Measurements from ENCODE around the gene GNAQ. TPM values are rescaled to one million over a fixed set of nuclear protein-coding genes. Genes with fewer than 3 reads are reported as not detected.
A peak's percentile ranks its signal among the peaks of the same experiment; 100 is the strongest.

GNAQ gene
- total and polyA plus RNA-seq, 2 of the 13 experiments (the other 11 are each of a cell fraction or from before 2014, with no cell fraction given): 16.5 to 17.7 TPM

DNA sequence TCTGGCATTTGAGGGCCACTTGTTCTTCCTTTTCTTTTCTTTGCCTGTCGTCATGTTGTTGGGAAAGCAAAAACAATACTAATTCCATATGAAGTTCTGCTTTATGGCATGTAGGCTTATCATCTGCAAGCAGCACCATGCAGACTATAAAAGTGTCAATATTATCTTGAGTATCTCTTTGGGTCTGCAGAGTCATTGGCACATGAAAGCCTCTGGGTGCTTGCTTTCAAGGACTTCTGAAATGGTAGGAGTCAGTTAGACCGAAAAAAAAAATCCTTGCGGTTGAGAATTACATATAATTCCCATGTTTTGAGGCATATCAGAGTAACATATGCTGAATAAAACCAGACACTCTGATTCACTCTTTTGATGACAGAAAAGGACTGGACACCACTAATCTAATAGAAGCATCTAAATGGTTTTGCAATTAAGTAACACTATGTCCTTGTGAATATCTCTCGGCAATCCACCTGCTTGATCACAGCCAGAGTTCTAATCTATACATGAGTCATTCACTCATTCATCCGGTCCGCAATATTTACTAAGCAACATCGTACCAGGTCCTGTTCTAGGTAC, 44.4 kb downstream of the GNAQ start (continued):
- no peak for TF ChIP-seq POLR2G (IDR thresholded peaks at IDR 0.05; ENCODE audit: low read depth, low read length)
- no peak for TF ChIP-seq AGO1 (IDR thresholded peaks at IDR 0.05; ENCODE audit: low read depth, low read length, poor library complexity, severe bottlenecking)
- no peak for TF ChIP-seq RCOR2 (CRISPR knock-in tag; IDR thresholded peaks at IDR 0.05)
- TF ChIP-seq ZNF326 (CRISPR knock-in tag; IDR thresholded peaks at IDR 0.05; ENCODE audit: borderline replicate concordance): no peak
- TF ChIP-seq ZNF143 (CRISPR knock-in tag; IDR thresholded peaks at IDR 0.05): no peak
- no peak for TF ChIP-seq KDM4B (CRISPR knock-in tag; IDR thresholded peaks at IDR 0.05)
- TF ChIP-seq, protein P1, sequence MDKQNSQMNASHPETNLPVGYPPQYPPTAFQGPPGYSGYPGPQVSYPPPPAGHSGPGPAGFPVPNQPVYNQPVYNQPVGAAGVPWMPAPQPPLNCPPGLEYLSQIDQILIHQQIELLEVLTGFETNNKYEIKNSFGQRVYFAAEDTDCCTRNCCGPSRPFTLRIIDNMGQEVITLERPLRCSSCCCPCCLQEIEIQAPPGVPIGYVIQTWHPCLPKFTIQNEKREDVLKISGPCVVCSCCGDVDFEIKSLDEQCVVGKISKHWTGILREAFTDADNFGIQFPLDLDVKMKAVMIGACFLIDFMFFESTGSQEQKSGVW (CRISPR knock-in tag; IDR thresholded peaks at IDR 0.05; ENCODE audit: borderline replicate concordance): no peak
- TF ChIP-seq SP1 (IDR thresholded peaks at IDR 0.05): no peak
- no peak for TF ChIP-seq SP1 (CRISPR knock-in tag; IDR thresholded peaks at IDR 0.05)
- no peak for TF ChIP-seq NCOA5 (CRISPR knock-in tag; IDR thresholded peaks at IDR 0.05)
- TF ChIP-seq, protein P2, sequence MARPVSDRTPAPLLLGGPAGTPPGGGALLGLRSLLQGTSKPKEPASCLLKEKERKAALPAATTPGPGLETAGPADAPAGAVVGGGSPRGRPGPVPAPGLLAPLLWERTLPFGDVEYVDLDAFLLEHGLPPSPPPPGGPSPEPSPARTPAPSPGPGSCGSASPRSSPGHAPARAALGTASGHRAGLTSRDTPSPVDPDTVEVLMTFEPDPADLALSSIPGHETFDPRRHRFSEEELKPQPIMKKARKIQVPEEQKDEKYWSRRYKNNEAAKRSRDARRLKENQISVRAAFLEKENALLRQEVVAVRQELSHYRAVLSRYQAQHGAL (CRISPR knock-in tag; IDR thresholded peaks at IDR 0.05; ENCODE audit: not compliant biosample characterization): no peak

DNA sequence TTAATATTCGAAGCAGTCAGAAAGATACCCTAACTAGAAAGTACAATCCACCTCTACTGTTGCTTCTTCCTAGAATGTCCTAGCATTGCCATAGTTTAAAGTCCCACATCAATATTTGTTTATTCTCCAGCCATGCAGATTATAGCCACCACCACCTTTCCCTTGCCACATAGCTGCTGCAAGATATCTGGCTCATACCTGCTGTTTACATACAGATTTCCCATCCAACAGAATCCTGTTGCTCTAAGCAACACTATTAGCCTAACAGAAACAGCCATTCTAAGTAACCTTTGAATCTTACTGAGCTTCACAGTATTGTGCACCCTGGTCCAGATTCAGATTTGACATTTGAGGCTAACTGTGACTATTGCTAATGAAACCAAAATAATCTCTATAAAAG, 45.6 kb downstream of the GNAQ start:
- BruUV-seq (replicated peaks): no TSS peak
- H3K4me1 ChIP-seq (ENCODE audit: insufficient read depth, low read length): peaks cover 51% of the 10 kb centered on the region
- FAIRE-seq: peak; percentile 21
- peak overlapping the region; percentile 41 for H3K27ac ChIP-seq (ENCODE audit: extremely low read length, insufficient read depth, low read length)
- peaks cover 9% of the 10 kb centered on the region for H3K79me2 ChIP-seq (ENCODE audit: insufficient read depth, low read length)
- peak overlapping the region; percentile 14 for H3K4me2 ChIP-seq (ENCODE audit: low read depth, low read length)
- H2AFZ ChIP-seq (ENCODE audit: low read length): no peak overlapping the region
- POLR2A ChIA-PET: interaction anchor here (1.7 kb wide), 1 partner anchor 9 kb away, joined by 3 read pairs; no protein-coding TSS in a partner anchor
- intact Hi-C loops (cut with micrococcal nuclease; ENCODE audit: unreplicated experiment) (no loop called here), in situ Hi-C loops (cut with HindIII; ENCODE audit: extremely low pct_ligation_motif_present, low pct_unique_long_range_greater_than_20kb) (loop anchor here (5.0 kb wide), 1 partner anchor 46 kb away; the partner anchor contains the start of gene GNAQ)
- WGBS (ENCODE audit: low lambda C conversion rate): 55% methylated on average over 1 of the region's 1 CpG
- peak; percentile 59 for DNase-seq (ENCODE audit: low spot score)
- no peaks in the 10 kb centered on the region for H3K27me3 ChIP-seq (ENCODE audit: control insufficient read depth in 1 of 2, insufficient read depth in 2 of 2, low read length in 2 of 2)
- no peaks in the 10 kb centered on the region for H3K36me3 ChIP-seq (replicated peaks in 1 of 2; ENCODE audit: control insufficient read depth in 1 of 2, insufficient read depth in 2 of 2, low read length in 2 of 2)
- CTCF ChIA-PET (ENCODE audit: low intra/inter-chr PET ratio, low total read pairs): no interaction called here
- peak; percentile 93 for ATAC-seq
- H3K4me3 ChIP-seq (replicated peaks in 1 of 3; ENCODE audit: insufficient read depth in 1 of 3, low read depth in 2 of 3, low read length in 3 of 3): no peak overlapping the region
- no peak overlapping the region for H3K9ac ChIP-seq (ENCODE audit: insufficient read depth, low read depth, low read length)
- no peaks in the 10 kb centered on the region for H3K9me3 ChIP-seq (ENCODE audit: low read length)
- H4K20me1 ChIP-seq (ENCODE audit: insufficient read depth, low read length): 0 out of 2 replicates have a peak, but pooled peaks cover 8% of the 10 kb centered on the region
- TF ChIP-seq GATAD1 (CRISPR knock-in tag; IDR thresholded peaks at IDR 0.05): no peak
- TF ChIP-seq, protein P3, sequence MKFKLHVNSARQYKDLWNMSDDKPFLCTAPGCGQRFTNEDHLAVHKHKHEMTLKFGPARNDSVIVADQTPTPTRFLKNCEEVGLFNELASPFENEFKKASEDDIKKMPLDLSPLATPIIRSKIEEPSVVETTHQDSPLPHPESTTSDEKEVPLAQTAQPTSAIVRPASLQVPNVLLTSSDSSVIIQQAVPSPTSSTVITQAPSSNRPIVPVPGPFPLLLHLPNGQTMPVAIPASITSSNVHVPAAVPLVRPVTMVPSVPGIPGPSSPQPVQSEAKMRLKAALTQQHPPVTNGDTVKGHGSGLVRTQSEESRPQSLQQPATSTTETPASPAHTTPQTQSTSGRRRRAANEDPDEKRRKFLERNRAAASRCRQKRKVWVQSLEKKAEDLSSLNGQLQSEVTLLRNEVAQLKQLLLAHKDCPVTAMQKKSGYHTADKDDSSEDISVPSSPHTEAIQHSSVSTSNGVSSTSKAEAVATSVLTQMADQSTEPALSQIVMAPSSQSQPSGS (CRISPR knock-in tag; IDR thresholded peaks at IDR 0.05): no peak
- peak; percentile 83 for TF ChIP-seq BCL6 (CRISPR knock-in tag; IDR thresholded peaks at IDR 0.05)
- TF ChIP-seq, protein P4, sequence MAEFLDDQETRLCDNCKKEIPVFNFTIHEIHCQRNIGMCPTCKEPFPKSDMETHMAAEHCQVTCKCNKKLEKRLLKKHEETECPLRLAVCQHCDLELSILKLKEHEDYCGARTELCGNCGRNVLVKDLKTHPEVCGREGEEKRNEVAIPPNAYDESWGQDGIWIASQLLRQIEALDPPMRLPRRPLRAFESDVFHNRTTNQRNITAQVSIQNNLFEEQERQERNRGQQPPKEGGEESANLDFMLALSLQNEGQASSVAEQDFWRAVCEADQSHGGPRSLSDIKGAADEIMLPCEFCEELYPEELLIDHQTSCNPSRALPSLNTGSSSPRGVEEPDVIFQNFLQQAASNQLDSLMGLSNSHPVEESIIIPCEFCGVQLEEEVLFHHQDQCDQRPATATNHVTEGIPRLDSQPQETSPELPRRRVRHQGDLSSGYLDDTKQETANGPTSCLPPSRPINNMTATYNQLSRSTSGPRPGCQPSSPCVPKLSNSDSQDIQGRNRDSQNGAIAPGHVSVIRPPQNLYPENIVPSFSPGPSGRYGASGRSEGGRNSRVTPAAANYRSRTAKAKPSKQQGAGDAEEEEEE (CRISPR knock-in tag; IDR thresholded peaks at IDR 0.05; ENCODE audit: borderline replicate concordance): no peak
- 0 out of 2 replicates have a peak, but pooled peaks have one; percentile 35 for TF ChIP-seq ZMYM4 (CRISPR knock-in tag; IDR thresholded peaks at IDR 0.05)
- TF ChIP-seq RFX1 (IDR thresholded peaks at IDR 0.05): peak; percentile 68
- 0 out of 2 replicates have a peak, but pooled peaks have one; percentile 15 for TF ChIP-seq SAP130 (CRISPR knock-in tag; IDR thresholded peaks at IDR 0.05; ENCODE audit: low read depth)
- TF ChIP-seq BRD4 (CRISPR knock-in tag; IDR thresholded peaks at IDR 0.05): no peak
- no peak for TF ChIP-seq ZNF10 (CRISPR knock-in tag; IDR thresholded peaks at IDR 0.05; ENCODE audit: borderline replicate concordance, low read depth)

Measured in HepG2 (cell line).